GM18517 (cell line): ENCODE results near the gene SNRPN.
"Not testable (repeated sequence)": the region's sequence is repeated elsewhere in the genome, so short reads cannot be mapped to it uniquely, and the experiment has no call there.

Source experiments
- ATAC-seq: cut with Tn5 transposase; IDR thresholded peaks from one replicate; pipeline ENCODE4 v1.9.1; 2021; ENCODE audit warnings: mild to moderate bottlenecking, moderate library complexity; ENCODE audit not compliant: unreplicated experiment

Gene SNRPN

GRCh38 chr15:24954783-24955530 is at the start of gene SNRPN, which contains the start of gene SNURF:
Gene SNRPN, plus strand, starts transcription at chr15:24954987. Its CDS starts 19,467 bp downstream, at chr15:24974454.
Gene SNURF, plus strand, starts transcription at chr15:24954987. Its CDS starts 62 bp downstream, at chr15:24955049.
- ATAC-seq: peak; percentile 51

- ATAC-seq: no peak
These were observed 38.3 kb upstream of the SNRPN start for GRCh38 chr15:24916305-24917009.

- no peak for ATAC-seq
These were observed 37.4 kb upstream of the SNRPN start for GRCh38 chr15:24917431-24917830.

GRCh38 chr15:24919446-24919845 is 35.3 kb upstream of the SNRPN start:
- ATAC-seq: no peak

- not testable (repeated sequence) for ATAC-seq
These were observed 32.0 kb upstream of the SNRPN start for GRCh38 chr15:24922781-24923180.

GRCh38 chr15:24924153-24924552 is 30.6 kb upstream of the SNRPN start:
- ATAC-seq: no peak

GRCh38 chr15:24924621-24925020 is 30.2 kb upstream of the SNRPN start:
- no peak for ATAC-seq

GRCh38 chr15:24931874-24932732 is 22.7 kb upstream of the SNRPN start:
- ATAC-seq: not testable (repeated sequence)

- no peak for ATAC-seq
These were observed 21.1 kb upstream of the SNRPN start for GRCh38 chr15:24933716-24934115.

- not testable (repeated sequence) for ATAC-seq
These were observed 16.6 kb upstream of the SNRPN start for GRCh38 chr15:24938224-24938623.

GRCh38 chr15:24940236-24940635 is 14.6 kb upstream of the SNRPN start:
- ATAC-seq: no peak

- no peak for ATAC-seq
These were observed 11.4 kb upstream of the SNRPN start for GRCh38 chr15:24943361-24943760.

GRCh38 chr15:24944954-24945353 is 9.8 kb upstream of the SNRPN start:
- ATAC-seq: no peak

GRCh38 chr15:24945711-24946110 is 9.1 kb upstream of the SNRPN start:
- no peak for ATAC-seq

GRCh38 chr15:24948495-24948894 is 6.3 kb upstream of the SNRPN start:
- ATAC-seq: no peak

GRCh38 chr15:24955531-24955921 is 739 bp downstream of the SNRPN start:
- ATAC-seq: no peak

GRCh38 chr15:24956111-24956838 is 1.5 kb downstream of the SNRPN start:
- ATAC-seq: peak; percentile 76

GRCh38 chr15:24957691-24958090 is 2.9 kb downstream of the SNRPN start:
- no peak for ATAC-seq

- no peak for ATAC-seq
These were observed 7.2 kb downstream of the SNRPN start for GRCh38 chr15:24961967-24962366.

GRCh38 chr15:24962880-24963279 is 8.1 kb downstream of the SNRPN start:
- ATAC-seq: no peak
